Measurements from ENCODE around the gene HNRNPUL1. TPM values are rescaled to one million over a fixed set of nuclear protein-coding genes. Genes with fewer than 3 reads are reported as not detected.

Gene HNRNPUL1
- total RNA-seq, 1 experiment from 2014 or later, result 315 TPM

- H3K79me2 ChIP-seq (ENCODE audit: insufficient read depth, low read length), result no peaks in the 10 kb centered on the region
Measured at GRCh38 chr19:41323430-41324125, 59.4 kb downstream of the HNRNPUL1 start.

More at GRCh38 chr19:41323430-41324125, 59.4 kb downstream of the HNRNPUL1 start:
- no CpG with 5 or more reads among the region's 16 CpGs for WGBS (ENCODE audit: extremely low coverage, insufficient read length, low lambda C conversion rate)
- H3K27ac Mint-ChIP-seq, result peak overlapping the region; percentile 38 to 91 (median 78); a peak in 5 of 7 replicates
- Histone ChIP-seq H3K27me3 (ENCODE audit: insufficient read depth, low read length) (no peaks in the 10 kb centered on the region), H3T11ph (ENCODE audit: low read length) (no peak overlapping the region), H4K91ac (ENCODE audit: insufficient read length, low read depth, low read length) (no peak overlapping the region), H3K9ac (ENCODE audit: extremely low read depth, insufficient read length, low read length) (no peak overlapping the region), H4K20me1 (ENCODE audit: control insufficient read depth, insufficient read depth, insufficient read length) (peaks cover 2% of the 10 kb centered on the region), H3K23ac (ENCODE audit: insufficient read length, low read depth, low read length) (no peak overlapping the region), H3K4me2 (ENCODE audit: insufficient read depth, insufficient read length, low read length) (no peak overlapping the region), H2BK15ac (ENCODE audit: low read depth, low read length) (no peak overlapping the region), H4K5ac (ENCODE audit: insufficient read length, low read depth, low read length) (no peak overlapping the region), H2AFZ (ENCODE audit: low read length) (no peak overlapping the region), H2AK5ac (ENCODE audit: insufficient read length, low read length) (no peak overlapping the region), H2BK20ac (ENCODE audit: low read depth, low read length, poor library complexity, severe bottlenecking) (no peak overlapping the region), H2BK120ac (ENCODE audit: low read depth, low read length, poor library complexity, severe bottlenecking) (no peak overlapping the region), H3K79me1 (ENCODE audit: insufficient read depth, low read depth, low read length, poor library complexity, severe bottlenecking) (no peaks in the 10 kb centered on the region), H3K4me1 (ENCODE audit: insufficient read depth, low read length) (peaks cover 12% of the 10 kb centered on the region; the same call in 1 of the 2 replicates), H3K4ac (ENCODE audit: low read depth, low read length) (no peak overlapping the region), H3K18ac (ENCODE audit: insufficient read length, low read depth, low read length) (no peak overlapping the region), H3K56ac (ENCODE audit: insufficient read length, low read depth, low read length) (no peak overlapping the region), H3K23me2 (ENCODE audit: insufficient read length, low read depth, low read length, poor library complexity, severe bottlenecking) (peaks cover 14% of the 10 kb centered on the region), H3K14ac (ENCODE audit: insufficient read depth, low read length) (no peak overlapping the region), H2BK12ac (ENCODE audit: insufficient read length, low read depth, low read length) (no peak overlapping the region), H4K8ac (replicated peaks; ENCODE audit: insufficient read length, low read depth, low read length) (no peak overlapping the region), H2BK5ac (ENCODE audit: insufficient read length, low read length) (no peak overlapping the region), H3K9me3 (ENCODE audit: control insufficient read depth, low read depth, low read length) (no peaks in the 10 kb centered on the region), H3K27ac (ENCODE audit: insufficient read length, low read depth, low read length) (no peak overlapping the region)
- peak; percentile 75 for DNase-seq
- H3K4me1 Mint-ChIP-seq, result peaks cover 51 to 52% of the 10 kb centered on the region in 2 experiments
- H3K4me3 Mint-ChIP-seq, result peak overlapping the region in 1 of 2 experiments; percentile 31; a peak in 1 of 5 replicates
- TF ChIP-seq CTCF (conservative IDR thresholded peaks at IDR 0.05), result no peak
- H3K9me3 Mint-ChIP-seq, result no peaks in the 10 kb centered on the region
- H3K36me3 Mint-ChIP-seq (ENCODE audit: insufficient read depth in 1 of 3, low read depth in 3 of 3), result peaks cover 3 to 49% (median 28%) of the 10 kb centered on the region in 3 experiments; a peak in 6 of 7 replicates
- H3K27me3 Mint-ChIP-seq (ENCODE audit: low read depth), result peaks cover 1% of the 10 kb centered on the region; the same call in 1 of the 2 replicates

Measured in H9 (cell line).